IMR-90 (cell line): ENCODE results near the gene MACO1. TPM values are rescaled to one million over a fixed set of nuclear protein-coding genes. Genes with fewer than 3 reads are reported as not detected.

ENCODE experiments used
- ATAC-seq: fragments of 200-7000 bp; cut with Tn5 transposase; 2 replicates; pipeline ENCODE4 v1.9.1; 2020; ENCODE audit warnings: low read depth, mild to moderate bottlenecking, moderate library complexity
- BruUV-seq: library from RNA; stranded (reverse); fragments of 400-500 nt; replicated peaks from 2 replicates; lab custom pipeline; 2021; lab: Mats Ljungman, UMichigan
- CTCF ChIA-PET: fragments of 300-600 bp; formaldehyde crosslinking; extraction: SDS; loops from one replicate; lab custom pipeline; 2021; ENCODE audit warnings: antibody characterized with exemption; lab: Yijun Ruan, JAX
- POLR2A ChIA-PET: fragments of 300-600 bp; sonication (Branson Sonifier 250); formaldehyde crosslinking; loops from one replicate; lab custom pipeline; 2022; ENCODE audit warnings: antibody characterized with exemption; ENCODE audit not compliant: unreplicated experiment; lab: Charles Lee
- DNase-seq: peaks from one replicate; pipeline ENCODE4 v3.0.0; 2013
- H2AFZ ChIP-seq: replicated peaks from 2 replicates; pipeline ENCODE3; 2013; ENCODE audit warnings: low read length, mild to moderate bottlenecking; ENCODE audit not compliant: poor library complexity
- H2AK5ac ChIP-seq: 2 replicates; pipeline ENCODE4 v1.6.1; 2013; ENCODE audit warnings: low read depth, low read length, inconsistent platforms
- H2AK9ac ChIP-seq: replicated peaks from 2 replicates; pipeline ENCODE3; 2013; ENCODE audit warnings: mild to moderate bottlenecking, low read depth, low read length, moderate library complexity; ENCODE audit not compliant: poor library complexity
- H2BK120ac ChIP-seq: 2 replicates; pipeline ENCODE4 v1.6.1; 2013; ENCODE audit warnings: low read depth, low read length, inconsistent platforms
- H2BK15ac ChIP-seq: 3 replicates; pipeline ENCODE4 v1.6.1; 2013; ENCODE audit warnings: low read depth, low read length, inconsistent platforms
- H2BK20ac ChIP-seq: 2 replicates; pipeline ENCODE4 v1.6.1; 2013; ENCODE audit warnings: low read depth, mild to moderate bottlenecking, inconsistent platforms, low read length, moderate library complexity
- H2BK5ac ChIP-seq: 2 replicates; pipeline ENCODE4 v1.6.1; 2013; ENCODE audit warnings: mild to moderate bottlenecking, low read depth, low read length, inconsistent platforms; ENCODE audit not compliant: poor library complexity, severe bottlenecking
- H3K14ac ChIP-seq: replicated peaks from 2 replicates; pipeline ENCODE4 v1.6.1; 2013; ENCODE audit warnings: low read depth, low read length, inconsistent platforms
- H3K18ac ChIP-seq: 2 replicates; pipeline ENCODE4 v1.6.1; 2013; ENCODE audit warnings: low read depth, low read length, control low read depth
- H3K23ac ChIP-seq: 2 replicates; pipeline ENCODE4 v1.6.1; 2013; ENCODE audit warnings: low read depth, low read length, inconsistent platforms
- H3K27ac ChIP-seq: 2 replicates; pipeline ENCODE4 v1.5.1; 2013; ENCODE audit warnings: mild to moderate bottlenecking, control low read depth, low read length; ENCODE audit not compliant: insufficient read depth
- H3K27me3 ChIP-seq: 2 replicates; pipeline ENCODE4 v1.6.1; 2013; ENCODE audit warnings: low read length; ENCODE audit not compliant: control insufficient read depth, insufficient read depth
- H3K36me3 ChIP-seq: 2 replicates; pipeline ENCODE4 v1.6.1; 2013; ENCODE audit warnings: low read length, mixed read lengths; ENCODE audit not compliant: control insufficient read depth, insufficient read depth
- H3K4ac ChIP-seq: 2 replicates; pipeline ENCODE4 v1.6.1; 2013; ENCODE audit warnings: low read depth, low read length, inconsistent platforms
- H3K4me1 ChIP-seq: 2 replicates; pipeline ENCODE4 v1.6.1; 2013; ENCODE audit warnings: low read length, mixed read lengths; ENCODE audit not compliant: control insufficient read depth, insufficient read depth
- H3K4me2 ChIP-seq: 2 replicates; pipeline ENCODE4 v1.6.1; 2013; ENCODE audit warnings: low read depth, mild to moderate bottlenecking, control low read depth, low read length, moderate library complexity
- H3K4me3 ChIP-seq: 2 replicates; pipeline ENCODE4 v1.5.1; 2013; ENCODE audit warnings: low read depth, mild to moderate bottlenecking, control low read depth, low read length, moderate library complexity; ENCODE audit not compliant: insufficient read depth
- H3K56ac ChIP-seq: 2 replicates; pipeline ENCODE4 v1.6.1; 2013; ENCODE audit warnings: low read length, inconsistent platforms; ENCODE audit not compliant: insufficient read depth; ENCODE audit errors: extremely low read depth
- H3K79me1 ChIP-seq, 2 experiments: 2 replicates each; pipeline ENCODE4 v1.6.1; 2013; ENCODE audit warnings: low read length in 2 of 2, inconsistent platforms in 1 of 2, low read depth in 1 of 2
- H3K9ac ChIP-seq: 2 replicates; pipeline ENCODE4 v1.6.1; 2013; ENCODE audit warnings: low read depth, low read length, control low read depth
- H3K9me1 ChIP-seq: 2 replicates; pipeline ENCODE4 v1.6.1; 2013; ENCODE audit warnings: low read length, inconsistent platforms; ENCODE audit not compliant: insufficient read depth
- H3K9me3 ChIP-seq: 2 replicates; pipeline ENCODE4 v1.6.1; 2013; ENCODE audit warnings: low read length; ENCODE audit not compliant: control insufficient read depth, insufficient read depth
- H4K20me1 ChIP-seq: 2 replicates; pipeline ENCODE4 v1.6.1; 2013; ENCODE audit warnings: low read length, inconsistent platforms; ENCODE audit not compliant: insufficient read depth
- H4K5ac ChIP-seq: 2 replicates; pipeline ENCODE4 v1.6.1; 2013; ENCODE audit warnings: mild to moderate bottlenecking, low read depth, low read length, control low read depth
- H4K8ac ChIP-seq, 2 experiments: 2 replicates each; pipeline ENCODE4 v1.6.1; 2013; ENCODE audit warnings: low read depth in 2 of 2, low read length in 2 of 2, control low read depth in 1 of 2, inconsistent platforms in 1 of 2
- H4K91ac ChIP-seq: 2 replicates; pipeline ENCODE4 v1.6.1; 2013; ENCODE audit warnings: low read depth, low read length, inconsistent platforms; ENCODE audit not compliant: insufficient read depth
- BHLHE40 ChIP-seq: fragments of 150-350 bp; IDR thresholded peaks from 2 replicates; pipeline ENCODE4 v1.6.1; 2016; ENCODE audit warnings: mild to moderate bottlenecking, low read depth, low read length
- CEBPB ChIP-seq: IDR thresholded peaks from 2 replicates; pipeline ENCODE4 v1.6.1; 2012; ENCODE audit warnings: low read depth, low read length, improper control_type of control experiment
- CHD1 ChIP-seq: IDR thresholded peaks from 2 replicates; pipeline ENCODE4 v1.6.1; 2012; ENCODE audit warnings: low read depth, low read length, improper control_type of control experiment
- CTCF ChIP-seq: conservative IDR thresholded peaks from 2 replicates; pipeline ENCODE4 v1.5.1; 2012; ENCODE audit warnings: mild to moderate bottlenecking, low read depth, low read length, improper control_type of control experiment
- ELK1 ChIP-seq: fragments of 150-350 bp; IDR thresholded peaks from 2 replicates; pipeline ENCODE4 v1.6.1; 2016; ENCODE audit warnings: low read depth, mild to moderate bottlenecking, low read length, moderate library complexity, borderline replicate concordance
- FOS ChIP-seq: fragments of 150-350 bp; IDR thresholded peaks from 2 replicates; pipeline ENCODE4 v1.6.1; 2016; ENCODE audit warnings: low read depth, low read length
- MAFK ChIP-seq: IDR thresholded peaks from 2 replicates; pipeline ENCODE4 v1.6.1; 2012; ENCODE audit warnings: low read depth, low read length, improper control_type of control experiment
- MAZ ChIP-seq: IDR thresholded peaks from 2 replicates; pipeline ENCODE4 v1.6.1; 2012; ENCODE audit warnings: low read depth, mild to moderate bottlenecking, low read length, improper control_type of control experiment, moderate library complexity, borderline replicate concordance
- MXI1 ChIP-seq: IDR thresholded peaks from 2 replicates; pipeline ENCODE4 v1.6.1; 2012; ENCODE audit warnings: low read depth, mild to moderate bottlenecking, low read length, moderate library complexity, borderline replicate concordance
- NFE2L2 ChIP-seq: fragments of 150-350 bp; IDR thresholded peaks from 2 replicates; pipeline ENCODE4 v1.6.1; 2016; ENCODE audit warnings: low read depth, mild to moderate bottlenecking, low read length
- POLR2A ChIP-seq: IDR thresholded peaks from 2 replicates; pipeline ENCODE4 v1.6.1; 2012; ENCODE audit warnings: mild to moderate bottlenecking, low read depth, low read length
- RAD21 ChIP-seq: IDR thresholded peaks from 2 replicates; pipeline ENCODE4 v1.6.1; 2012; ENCODE audit warnings: low read length, improper control_type of control experiment
- RCOR1 ChIP-seq: IDR thresholded peaks from 2 replicates; pipeline ENCODE4 v1.6.1; 2012; ENCODE audit warnings: mild to moderate bottlenecking, low read length, improper control_type of control experiment; ENCODE audit not compliant: insufficient replicate concordance
- RFX5 ChIP-seq: IDR thresholded peaks from 2 replicates; pipeline ENCODE4 v1.8.0; 2012; ENCODE audit warnings: low read depth, mild to moderate bottlenecking, low read length, moderate library complexity
- SMC3 ChIP-seq: fragments of 150-350 bp; IDR thresholded peaks from 2 replicates; pipeline ENCODE4 v1.6.1; 2016; ENCODE audit warnings: low read depth, mild to moderate bottlenecking, antibody characterized with exemption, low read length, moderate library complexity
- WGBS, 2 experiments: methylation state at CpG; one replicate each; pipeline versions ENCODE4 v1.1.5 to v1.1.7; 2013; ENCODE audit warnings: missing lambda C conversion rate in 2 of 2; ENCODE audit not compliant: insufficient read length in 1 of 2; ENCODE audit errors: extremely low coverage in 2 of 2; 5-methylcytosine and 5-hydroxymethylcytosine counted together
- dilution Hi-C: fragments of 300-500 bp; cut with HindIII; formaldehyde crosslinking; loops from one replicate; pipeline ENCODE4 v1.14.3; 2018; ENCODE audit warnings: low sequenced_read_pairs; ENCODE audit not compliant: unreplicated experiment
- in situ Hi-C: fragments of 300-500 bp; cut with MboI; formaldehyde crosslinking; loops from 3 replicates; pipeline ENCODE4 v1.14.3; 2019; ENCODE audit warnings: low sequenced_read_pairs, inconsistent platforms, mixed read lengths
- intact Hi-C: fragments of 100-400 bp; cut with micrococcal nuclease; formaldehyde crosslinking; loops from 2 replicates; pipeline ENCODE4 v1.10.0; 2022
- polyA plus RNA-seq, 3 experiments: library from polyadenylated mRNA; depleted of rRNA; stranded (reverse); fragments of >200 nt; gene quantifications; 2 replicates each; pipeline ENCODE4 v1.2.3, GENCODE V29; 2012; ENCODE audit warnings: low replicate concordance in 1 of 3
- total RNA-seq: library from RNA; depleted of rRNA; stranded (reverse); fragments of >200 nt; gene quantifications from 2 replicates; pipeline ENCODE4 v1.2.3, GENCODE V29; 2012
- TF ChIP-seq, protein P1 (sequence below): fragments of 150-350 bp; IDR thresholded peaks from 2 replicates; pipeline ENCODE4 v1.6.1; 2017; ENCODE audit warnings: mild to moderate bottlenecking, antibody characterized with exemption, low read length, low read depth

The MACO1 gene
- total and polyA plus RNA-seq, 2 of the 4 experiments (the other 2 are of a cell fraction): 6.8 to 12.7 TPM

GRCh38 chr1:25545767-25546166 is 115.1 kb downstream of the MACO1 start:
- Histone ChIP-seq H2AFZ (no peak overlapping the region), H2BK20ac (no peak overlapping the region), H3K36me3 (no peaks in the 10 kb centered on the region), H4K5ac (no peak overlapping the region), H2BK5ac (no peak overlapping the region), H3K4ac (no peak overlapping the region), H3K9me3 (no peaks in the 10 kb centered on the region), H2BK15ac (no peak overlapping the region), H4K8ac (no peak overlapping the region), H3K79me1 (peaks cover 25 to 59% of the 10 kb centered on the region in 2 experiments), H3K4me2 (no peak overlapping the region), H3K27me3 (peaks cover 1% of the 10 kb centered on the region; the same call in 1 of the 2 replicates), H3K14ac (no peak overlapping the region), H3K4me1 (peaks cover 24% of the 10 kb centered on the region), H3K27ac (no peak overlapping the region), H2AK9ac (no peak overlapping the region), H4K20me1 (peaks cover 10% of the 10 kb centered on the region; the same call in 1 of the 2 replicates), H3K23ac (no peak overlapping the region), H3K9ac (no peak overlapping the region), H3K9me1 (peaks cover 20% of the 10 kb centered on the region), H3K56ac (no peak overlapping the region), H2AK5ac (no peak overlapping the region), H2BK120ac (no peak overlapping the region), H4K91ac (no peak overlapping the region), H3K18ac (no peak overlapping the region), H3K4me3 (no peak overlapping the region)
- ChIA-PET POLR2A (no interaction called here), CTCF (no interaction called here)
- TF ChIP-seq RFX5: no peak
- TF ChIP-seq CHD1: no peak
- TF ChIP-seq BHLHE40: no peak
- no peak for TF ChIP-seq ELK1
- TF ChIP-seq MXI1: no peak
- no peak for TF ChIP-seq MAZ
- no peak for TF ChIP-seq CEBPB
- TF ChIP-seq RCOR1: no peak
- TF ChIP-seq FOS: no peak
- TF ChIP-seq NFE2L2: no peak
- no peak for TF ChIP-seq RAD21
- TF ChIP-seq, protein P1, sequence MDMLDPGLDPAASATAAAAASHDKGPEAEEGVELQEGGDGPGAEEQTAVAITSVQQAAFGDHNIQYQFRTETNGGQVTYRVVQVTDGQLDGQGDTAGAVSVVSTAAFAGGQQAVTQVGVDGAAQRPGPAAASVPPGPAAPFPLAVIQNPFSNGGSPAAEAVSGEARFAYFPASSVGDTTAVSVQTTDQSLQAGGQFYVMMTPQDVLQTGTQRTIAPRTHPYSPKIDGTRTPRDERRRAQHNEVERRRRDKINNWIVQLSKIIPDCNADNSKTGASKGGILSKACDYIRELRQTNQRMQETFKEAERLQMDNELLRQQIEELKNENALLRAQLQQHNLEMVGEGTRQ: no peak
- no peak for TF ChIP-seq SMC3
- no peak for TF ChIP-seq POLR2A
- no peak for TF ChIP-seq CTCF
- no peak for TF ChIP-seq MAFK
- BruUV-seq: no TSS peak
- no peak for ATAC-seq
- in situ Hi-C loops: no loop called here
- dilution Hi-C loops: no loop called here
- no peak for DNase-seq
- intact Hi-C loops: no loop called here
- WGBS, 2 experiments: no CpG with 5 or more reads among the region's 3 CpGs
